ENCODE measurements around the gene TAPT1.

Gene TAPT1

DNA sequence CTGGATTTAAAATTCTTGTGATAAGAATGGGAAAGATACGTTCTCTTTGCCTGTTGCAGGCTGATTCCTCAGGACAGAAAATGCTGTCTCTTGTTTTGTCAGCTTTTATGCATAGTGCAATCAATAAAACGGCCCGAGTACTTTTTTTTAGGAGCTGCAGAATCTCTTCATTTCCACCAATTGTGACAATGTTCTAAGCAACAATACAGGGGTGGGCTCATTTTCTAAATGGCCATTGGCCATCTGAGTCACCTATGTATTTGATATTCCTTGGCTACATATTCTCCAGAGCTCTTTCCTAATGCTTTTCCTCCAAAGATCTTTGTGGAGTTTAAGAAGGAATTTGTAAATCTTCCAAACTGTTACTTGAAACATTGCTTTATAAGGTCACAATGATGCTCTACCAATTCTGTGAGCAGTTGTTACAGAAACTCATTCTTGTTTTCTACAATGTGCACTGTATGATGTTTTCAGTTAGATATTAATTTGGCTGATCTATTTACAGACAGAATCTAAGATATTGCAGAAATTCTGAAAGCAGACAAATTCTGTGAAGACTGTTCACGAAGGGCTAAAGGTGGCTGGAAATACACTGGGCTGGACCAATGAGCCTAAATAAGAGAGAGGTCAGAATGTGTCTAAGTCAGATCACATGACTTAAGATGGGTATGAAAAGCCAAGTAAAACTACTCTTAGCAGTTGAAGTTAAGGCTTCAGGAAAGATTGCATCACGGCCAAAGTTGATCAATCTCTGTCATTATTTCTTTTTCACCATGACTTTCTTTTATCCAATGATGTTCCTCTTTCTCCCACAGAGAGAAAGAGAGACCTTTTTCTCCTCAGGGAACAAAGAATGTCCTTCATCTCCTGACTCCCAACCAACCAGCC lies 33.4 kb downstream of the TAPT1 start:
- TF ChIP-seq POLR2AphosphoS5 (IDR thresholded peaks at IDR 0.05; ENCODE audit: low read depth, low read length), result no peak
- no peak for TF ChIP-seq POLR2A (IDR thresholded peaks at IDR 0.05; ENCODE audit: low read depth, low read length)
- TF ChIP-seq TAF1 (IDR thresholded peaks at IDR 0.05; ENCODE audit: borderline replicate concordance, low read depth, low read length), result no peak
- FAIRE-seq (no peak), DNase-seq (ENCODE audit: insufficient read length) (no peak)

GRCh38 chr4:16192057-16192456 lies 34.2 kb downstream of the TAPT1 start:
- no peak for TF ChIP-seq POLR2AphosphoS5 (IDR thresholded peaks at IDR 0.05; ENCODE audit: low read depth, low read length)
- TF ChIP-seq TAF1 (IDR thresholded peaks at IDR 0.05; ENCODE audit: borderline replicate concordance, low read depth, low read length), result no peak
- TF ChIP-seq POLR2A (IDR thresholded peaks at IDR 0.05; ENCODE audit: low read depth, low read length), result no peak
- DNase-seq (ENCODE audit: insufficient read length) (no peak), FAIRE-seq (no peak)

DNA sequence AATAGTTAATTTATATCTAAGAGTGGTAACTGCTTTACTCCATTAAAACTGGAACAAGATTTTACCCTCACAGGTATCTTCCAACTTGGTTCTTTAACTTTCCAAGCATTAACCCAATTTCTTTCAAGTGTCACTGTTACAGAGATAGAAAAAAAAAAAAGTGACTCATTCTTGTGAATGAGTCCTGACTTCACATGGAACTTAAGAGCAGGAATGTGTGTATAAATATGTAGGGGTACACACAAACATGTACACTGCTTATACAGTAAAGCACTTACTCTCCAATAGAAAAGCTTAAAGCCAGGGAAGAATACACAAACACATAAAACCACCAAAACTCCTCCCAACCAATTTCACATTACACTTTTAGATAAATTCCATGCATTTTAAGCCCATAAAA lies 38.8 kb downstream of the TAPT1 start:
- FAIRE-seq, result no peak
- TF ChIP-seq POLR2A (IDR thresholded peaks at IDR 0.05; ENCODE audit: low read depth, low read length) (no peak), POLR2AphosphoS5 (IDR thresholded peaks at IDR 0.05; ENCODE audit: low read depth, low read length) (no peak), TAF1 (IDR thresholded peaks at IDR 0.05; ENCODE audit: borderline replicate concordance, low read depth, low read length) (no peak)
- no peak for DNase-seq (ENCODE audit: insufficient read length)

DNA sequence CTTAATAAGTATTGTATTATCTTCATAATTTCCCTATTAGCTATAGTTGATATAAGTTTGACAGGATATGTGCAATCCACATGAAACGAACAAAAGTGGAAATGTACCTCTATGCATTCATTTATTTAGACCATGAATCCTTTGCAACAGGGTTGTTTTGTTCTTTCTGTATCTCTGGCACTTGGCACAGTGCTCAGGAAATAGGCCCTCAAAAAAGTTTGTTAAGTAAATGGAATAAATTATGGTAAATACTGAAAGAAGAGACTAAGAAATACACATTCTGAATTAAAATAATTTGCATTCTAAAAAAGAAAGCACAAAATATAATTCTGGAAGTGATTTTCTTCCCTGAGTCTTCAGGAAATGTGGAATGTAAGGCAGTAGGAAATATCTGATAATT lies 39.3 kb downstream of the TAPT1 start:
- no peak for TF ChIP-seq TAF1 (IDR thresholded peaks at IDR 0.05; ENCODE audit: borderline replicate concordance, low read depth, low read length)
- no peak for TF ChIP-seq POLR2A (IDR thresholded peaks at IDR 0.05; ENCODE audit: low read depth, low read length)
- DNase-seq (ENCODE audit: insufficient read length) (no peak), FAIRE-seq (no peak)

DNA sequence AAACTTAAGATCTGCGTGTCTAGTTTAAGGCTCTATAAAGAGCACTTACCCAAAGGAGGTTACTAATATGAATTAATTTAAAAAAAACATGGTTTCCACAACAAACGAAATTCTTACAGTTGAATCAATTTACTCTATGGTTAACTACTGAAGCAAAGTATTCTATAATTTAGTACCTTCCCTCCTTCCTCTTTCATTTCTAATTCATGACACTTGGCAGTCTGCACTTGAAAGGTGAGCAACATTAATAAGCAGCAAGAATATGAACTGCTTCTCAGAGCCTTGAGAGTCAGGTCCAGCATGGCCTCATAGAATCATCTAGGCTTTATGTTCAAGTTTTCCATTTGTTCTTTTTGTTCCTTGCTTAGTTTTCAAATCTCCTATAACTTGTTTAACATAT lies 42.7 kb downstream of the TAPT1 start:
- no peak for TF ChIP-seq POLR2AphosphoS5 (IDR thresholded peaks at IDR 0.05; ENCODE audit: low read depth, low read length)
- no peak for FAIRE-seq
- DNase-seq (ENCODE audit: insufficient read length), result no peak

DNA sequence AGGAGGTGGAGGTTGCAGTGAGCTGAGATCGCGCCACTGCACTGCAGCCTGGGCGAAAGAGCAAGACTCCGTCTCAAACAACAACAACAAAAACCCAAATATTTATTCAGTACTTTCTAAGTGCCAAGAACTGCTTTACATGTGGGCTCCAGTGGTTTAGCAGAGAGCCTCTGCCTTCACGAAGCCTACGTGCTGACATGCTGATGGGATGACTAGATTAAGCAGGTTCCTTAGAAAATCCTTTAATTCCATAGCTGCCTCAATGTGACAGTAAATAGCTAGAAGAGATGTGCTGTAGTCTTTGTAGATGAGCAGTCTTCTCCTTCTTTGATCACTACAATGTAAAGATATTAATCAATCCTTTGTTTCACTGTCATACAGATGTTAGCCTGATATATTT lies 49.6 kb downstream of the TAPT1 start:
- TF ChIP-seq POLR2A (IDR thresholded peaks at IDR 0.05; ENCODE audit: low read depth, low read length) (no peak), POLR2AphosphoS5 (IDR thresholded peaks at IDR 0.05; ENCODE audit: low read depth, low read length) (no peak)
- DNase-seq (ENCODE audit: insufficient read length) (no peak), FAIRE-seq (no peak)

DNA sequence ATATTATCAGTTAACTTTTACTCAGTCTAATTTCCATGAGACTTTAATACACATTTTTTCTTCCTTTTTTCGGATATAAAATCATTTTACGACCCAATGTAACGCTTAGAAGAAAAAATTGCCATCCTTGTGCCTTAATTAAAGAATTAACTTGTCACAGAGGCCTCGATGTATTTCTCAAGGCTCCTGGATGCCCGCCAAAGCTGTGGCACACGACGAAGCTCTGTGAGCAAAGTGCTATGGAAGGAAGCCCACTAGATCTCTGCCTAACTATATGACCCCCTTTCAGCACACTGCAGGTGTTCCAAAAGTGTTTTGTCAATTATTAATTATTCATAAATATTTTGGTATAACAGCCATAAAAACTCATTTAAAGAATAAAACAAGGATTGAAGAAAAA lies 54.4 kb downstream of the TAPT1 start:
- TF ChIP-seq POLR2A (IDR thresholded peaks at IDR 0.05; ENCODE audit: low read depth, low read length) (no peak), TAF1 (IDR thresholded peaks at IDR 0.05; ENCODE audit: borderline replicate concordance, low read depth, low read length) (no peak), POLR2AphosphoS5 (IDR thresholded peaks at IDR 0.05; ENCODE audit: low read depth, low read length) (no peak)
- DNase-seq (ENCODE audit: insufficient read length) (no peak), FAIRE-seq (no peak)

DNA sequence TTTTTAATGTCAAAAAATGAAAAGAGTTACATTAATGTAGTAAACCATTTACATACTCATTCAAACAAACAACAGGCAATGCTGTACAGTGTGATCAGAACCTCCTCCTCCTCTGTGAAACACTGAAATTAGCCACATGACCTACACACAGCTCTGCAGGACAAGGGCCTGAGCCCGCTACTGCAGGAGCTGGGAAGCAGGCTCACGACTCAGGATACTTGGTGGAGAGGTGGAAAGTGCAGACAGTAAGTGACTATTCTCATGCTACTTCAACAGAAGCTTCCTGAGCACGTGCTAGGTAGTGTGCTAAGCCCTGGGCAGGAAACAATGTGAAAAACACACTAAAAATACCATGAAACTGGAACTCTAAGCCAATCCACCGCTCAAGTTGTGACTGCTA lies 56.8 kb downstream of the TAPT1 start:
- no peak for DNase-seq (ENCODE audit: insufficient read length)
- no peak for TF ChIP-seq TAF1 (IDR thresholded peaks at IDR 0.05; ENCODE audit: borderline replicate concordance, low read depth, low read length)
- no peak for FAIRE-seq

- TF ChIP-seq TAF1 (IDR thresholded peaks at IDR 0.05; ENCODE audit: borderline replicate concordance, low read depth, low read length) (no peak), POLR2AphosphoS5 (IDR thresholded peaks at IDR 0.05; ENCODE audit: low read depth, low read length) (no peak), POLR2A (IDR thresholded peaks at IDR 0.05; ENCODE audit: low read depth, low read length) (no peak)
- no peak for FAIRE-seq
- no peak for DNase-seq (ENCODE audit: insufficient read length)
These were observed 57.4 kb downstream of the TAPT1 start for GRCh38 chr4:16168710-16169388.

- TF ChIP-seq POLR2A (IDR thresholded peaks at IDR 0.05; ENCODE audit: low read depth, low read length), result no peak
- no peak for TF ChIP-seq TAF1 (IDR thresholded peaks at IDR 0.05; ENCODE audit: borderline replicate concordance, low read depth, low read length)
- no peak for TF ChIP-seq POLR2AphosphoS5 (IDR thresholded peaks at IDR 0.05; ENCODE audit: low read depth, low read length)
- no peak for FAIRE-seq
- no peak for DNase-seq (ENCODE audit: insufficient read length)
These were observed 58.1 kb downstream of the TAPT1 start for GRCh38 chr4:16168144-16168543.

DNA sequence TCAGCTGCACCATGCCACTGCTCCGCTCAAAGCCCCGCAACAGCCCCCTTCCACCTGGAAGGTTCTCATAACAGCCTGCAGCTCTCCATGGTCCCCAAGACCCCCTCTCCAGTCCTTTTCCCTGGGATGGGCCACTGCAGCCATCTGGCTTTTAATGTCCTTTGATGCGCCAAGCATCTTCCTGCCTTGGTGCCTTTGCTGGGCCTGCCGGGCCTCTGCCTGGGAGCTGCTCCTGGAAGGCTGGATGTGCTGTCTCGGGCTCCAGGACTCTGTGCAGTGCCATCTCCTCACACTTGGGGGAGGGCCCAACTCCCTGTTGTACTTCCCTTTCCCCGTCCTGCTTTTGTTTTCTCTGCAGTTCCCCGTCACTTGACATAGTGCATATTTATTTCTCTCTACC lies 60.3 kb downstream of the TAPT1 start:
- DNase-seq (ENCODE audit: insufficient read length), result no peak
- TF ChIP-seq TAF1 (IDR thresholded peaks at IDR 0.05; ENCODE audit: borderline replicate concordance, low read depth, low read length) (no peak), POLR2A (IDR thresholded peaks at IDR 0.05; ENCODE audit: low read depth, low read length) (no peak), POLR2AphosphoS5 (IDR thresholded peaks at IDR 0.05; ENCODE audit: low read depth, low read length) (no peak)
- no peak for FAIRE-seq

DNA sequence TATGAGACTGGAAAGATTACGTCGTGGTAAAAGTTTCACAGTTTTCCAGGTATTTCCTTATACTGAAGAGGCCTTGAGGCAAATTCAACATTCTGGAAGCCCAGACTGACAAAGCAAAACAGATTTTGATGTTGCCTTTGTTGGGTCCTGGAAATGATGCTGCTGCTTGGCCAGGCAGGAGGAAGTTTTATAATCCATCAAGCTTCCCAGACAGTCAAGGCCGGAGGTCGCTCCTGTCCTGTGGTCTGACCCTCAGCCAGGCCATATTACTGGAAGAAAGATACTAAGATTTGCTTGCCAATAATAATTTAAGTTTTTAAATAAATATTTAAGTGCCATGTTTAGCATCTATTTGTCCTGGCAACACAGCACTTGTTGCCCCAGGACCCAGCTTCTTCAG lies 63.4 kb downstream of the TAPT1 start:
- DNase-seq (ENCODE audit: insufficient read length), result no peak
- no peak for FAIRE-seq
- TF ChIP-seq POLR2A (IDR thresholded peaks at IDR 0.05; ENCODE audit: low read depth, low read length), result no peak

Measured in GM12892 (cell line).